Renal pelvis (tissue), 12 donors: ENCODE data around the gene NQO2. TPM values are rescaled to one million over a fixed set of nuclear protein-coding genes. Genes with fewer than 3 reads are reported as not detected.

Experiments
- DNase-seq: peaks from one replicate; pipeline ENCODE4 v3.0.0-alpha.2; 2013
- long read RNA-seq, 16 experiments: transcript quantifications; one replicate each; lab custom pipeline, GENCODE V29; 2026
- polyA plus RNA-seq, 3 donors: library from polyadenylated mRNA; unstranded; fragments of 120-200 nt; gene quantifications; one replicate each; pipeline ENCODE4 v1.2.1, GENCODE V29; 2013; ENCODE audit not compliant: insufficient read length in 3 of 3

The NQO2 gene
- 10 to 100 TPM; 67.2 to 88.7 (median 74.8) TPM for polyA plus RNA-seq
- long read RNA-seq, donor 1, full-length matches to known transcripts: 27 of 41 reads
- long read RNA-seq, donor 1, partial matches to known transcripts: 14 of 41 reads
- long read RNA-seq, donor 1, other reads (novel, unspliced or antisense): 0 of 41 reads
- long read RNA-seq, donor 2, full-length matches to known transcripts: 34 of 34 reads
- long read RNA-seq, donor 2, partial matches to known transcripts: 0 of 34 reads
- long read RNA-seq, donor 2, other reads (novel, unspliced or antisense): 0 of 34 reads
- long read RNA-seq, donor 3, full-length matches to known transcripts: 25 of 31 reads
- long read RNA-seq, donor 3, partial matches to known transcripts: 6 of 31 reads
- long read RNA-seq, donor 3, other reads (novel, unspliced or antisense): 0 of 31 reads
- long read RNA-seq, donor 4, full-length matches to known transcripts: 33 of 33 reads
- long read RNA-seq, donor 4, partial matches to known transcripts: 0 of 33 reads
- long read RNA-seq, donor 4, other reads (novel, unspliced or antisense): 0 of 33 reads
- long read RNA-seq, donor 5, full-length matches to known transcripts: 15 of 15 reads
- long read RNA-seq, donor 5, partial matches to known transcripts: 0 of 15 reads
- long read RNA-seq, donor 5, other reads (novel, unspliced or antisense): 0 of 15 reads
- long read RNA-seq, donor 6, full-length matches to known transcripts: 23 of 23 reads
- long read RNA-seq, donor 6, partial matches to known transcripts: 0 of 23 reads
- long read RNA-seq, donor 6, other reads (novel, unspliced or antisense): 0 of 23 reads
- long read RNA-seq, donor 7, full-length matches to known transcripts: 28 of 59 reads
- long read RNA-seq, donor 7, partial matches to known transcripts: 26 of 59 reads
- long read RNA-seq, donor 7, other reads (novel, unspliced or antisense): 5 of 59 reads
- long read RNA-seq, donor 8, full-length matches to known transcripts: 4 of 4 reads
- long read RNA-seq, donor 8, partial matches to known transcripts: 0 of 4 reads
- long read RNA-seq, donor 8, other reads (novel, unspliced or antisense): 0 of 4 reads
- long read RNA-seq, donor 9, full-length matches to known transcripts: 19 of 30 reads
- long read RNA-seq, donor 9, partial matches to known transcripts: 11 of 30 reads
- long read RNA-seq, donor 9, other reads (novel, unspliced or antisense): 0 of 30 reads
- long read RNA-seq, donor 10, full-length matches to known transcripts: 20 of 30 reads
- long read RNA-seq, donor 10, partial matches to known transcripts: 10 of 30 reads
- long read RNA-seq, donor 10, other reads (novel, unspliced or antisense): 0 of 30 reads
- long read RNA-seq, donor 11, full-length matches to known transcripts: 25 of 25 reads
- long read RNA-seq, donor 11, partial matches to known transcripts: 0 of 25 reads
- long read RNA-seq, donor 11, other reads (novel, unspliced or antisense): 0 of 25 reads
- long read RNA-seq, donor 12, full-length matches to known transcripts: 22 of 30 reads
- long read RNA-seq, donor 12, partial matches to known transcripts: 8 of 30 reads
- long read RNA-seq, donor 12, other reads (novel, unspliced or antisense): 0 of 30 reads
- long read RNA-seq, donor 13, full-length matches to known transcripts: 6 of 13 reads
- long read RNA-seq, donor 13, partial matches to known transcripts: 7 of 13 reads
- long read RNA-seq, donor 13, other reads (novel, unspliced or antisense): 0 of 13 reads
- long read RNA-seq, donor 14, full-length matches to known transcripts: 37 of 47 reads
- long read RNA-seq, donor 14, partial matches to known transcripts: 10 of 47 reads
- long read RNA-seq, donor 14, other reads (novel, unspliced or antisense): 0 of 47 reads
- long read RNA-seq, donor 15, full-length matches to known transcripts: 24 of 31 reads
- long read RNA-seq, donor 15, partial matches to known transcripts: 0 of 31 reads
- long read RNA-seq, donor 15, other reads (novel, unspliced or antisense): 7 of 31 reads
- long read RNA-seq, donor 16, full-length matches to known transcripts: 42 of 58 reads
- long read RNA-seq, donor 16, partial matches to known transcripts: 16 of 58 reads
- long read RNA-seq, donor 16, other reads (novel, unspliced or antisense): 0 of 58 reads

DNA sequence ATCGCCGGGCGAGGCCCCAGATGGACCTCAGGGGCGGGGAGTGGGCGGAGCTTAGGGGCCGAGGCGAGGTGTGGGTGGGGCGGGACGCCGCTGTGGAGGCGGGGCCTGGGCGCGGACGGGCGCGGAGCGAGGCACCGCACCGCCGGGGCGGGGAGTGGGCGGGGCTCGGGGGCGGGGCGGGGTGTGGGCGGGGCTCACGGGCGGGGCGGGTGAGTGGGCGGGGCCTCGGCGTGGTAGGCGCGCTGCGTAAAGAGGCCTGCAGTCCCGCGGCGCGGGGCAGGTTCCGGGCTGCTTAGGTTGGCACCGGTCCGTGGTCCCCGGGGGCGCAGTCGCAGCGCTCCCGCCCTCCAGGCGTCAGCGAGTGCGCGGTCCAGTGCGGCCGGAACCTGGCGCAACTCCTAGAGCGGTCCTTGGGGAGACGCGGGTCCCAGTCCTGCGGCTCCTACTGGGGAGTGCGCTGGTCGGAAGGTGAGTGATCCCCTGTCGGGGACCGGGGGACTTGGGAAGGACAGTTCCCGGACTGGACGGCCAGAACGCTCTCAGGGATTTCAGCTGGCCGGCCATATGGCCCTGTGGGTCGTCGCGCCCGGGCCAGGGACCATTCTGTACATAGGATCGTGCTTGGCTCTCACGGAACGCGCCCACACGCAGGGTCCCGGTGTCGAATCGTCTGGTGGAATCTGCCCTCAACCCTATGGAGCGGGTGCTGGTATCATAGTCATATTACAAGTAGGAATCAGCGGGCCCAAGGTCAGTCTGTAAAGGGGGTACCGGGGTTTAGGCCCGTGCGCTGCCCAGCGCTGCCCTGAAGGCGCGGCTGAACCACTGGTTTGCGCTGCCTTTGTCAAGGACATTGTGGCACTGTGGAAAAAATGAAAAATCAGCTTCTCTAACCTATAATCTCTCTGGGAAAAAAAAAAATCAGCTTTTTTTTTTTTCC lies at the start of gene NQO2:
NQO2 (plus strand) TSS at position 277 of the 940 bp plus-strand sequence. CDS start 6,659 bp downstream, outside the sequence.
- DNase-seq: peak; percentile 84

GRCh38 chr6:2950713-2951112 lies 49.0 kb upstream of the NQO2 start:
- DNase-seq: no peak

- no peak for DNase-seq
Measured at GRCh38 chr6:2951728-2952127, 48.0 kb upstream of the NQO2 start.

- peak; percentile 81 for DNase-seq
Measured at GRCh38 chr6:2952557-2953095, 47.1 kb upstream of the NQO2 start.

GRCh38 chr6:2953098-2953497 lies 46.6 kb upstream of the NQO2 start:
- DNase-seq: no peak

GRCh38 chr6:2956930-2957685 lies 42.6 kb upstream of the NQO2 start:
- no peak for DNase-seq

GRCh38 chr6:2957696-2958330 lies 41.9 kb upstream of the NQO2 start:
- no peak for DNase-seq

- DNase-seq: no peak
Measured at GRCh38 chr6:2958331-2958711, 41.4 kb upstream of the NQO2 start.

GRCh38 chr6:2958776-2959175 lies 40.9 kb upstream of the NQO2 start:
- no peak for DNase-seq

DNA sequence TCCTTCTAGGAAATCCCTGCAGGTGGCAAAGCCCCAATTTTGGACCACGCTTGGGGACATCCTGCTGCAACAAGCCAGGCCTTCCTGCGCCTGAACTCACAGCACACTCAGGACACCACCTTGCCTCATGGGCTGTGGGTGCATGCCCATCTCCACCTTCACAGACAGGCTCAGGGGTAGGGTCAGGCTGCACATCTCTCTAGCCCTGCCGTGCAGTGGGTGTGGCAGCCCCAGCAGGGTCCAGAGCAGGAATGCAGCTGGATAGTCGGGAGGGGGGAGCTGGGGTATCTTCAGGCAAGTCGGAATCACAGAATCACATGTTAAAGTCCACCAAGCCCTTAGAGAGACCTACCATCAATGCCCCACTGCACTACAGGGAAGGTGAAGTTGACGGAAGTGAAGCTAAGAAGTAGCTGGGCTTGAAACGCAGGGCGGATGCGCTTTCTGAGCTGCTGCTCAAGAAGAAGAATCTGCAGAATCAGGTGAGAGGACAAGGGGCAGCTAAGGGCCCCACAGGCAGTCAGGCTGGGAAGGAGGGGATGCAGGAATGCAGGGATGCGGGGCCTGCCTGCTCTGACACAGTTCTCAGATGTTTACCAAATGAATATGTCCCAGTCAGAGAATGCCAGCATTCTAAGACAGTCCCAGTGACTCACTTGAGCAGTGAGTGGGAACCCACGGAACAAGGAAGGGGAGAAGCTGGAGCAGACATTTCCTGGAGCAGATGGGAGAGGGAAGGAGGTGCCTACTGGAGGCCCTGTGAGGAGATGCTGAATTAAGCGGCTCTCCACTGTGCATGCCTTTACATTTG lies 39.6 kb upstream of the NQO2 start:
- no peak for DNase-seq

DNA sequence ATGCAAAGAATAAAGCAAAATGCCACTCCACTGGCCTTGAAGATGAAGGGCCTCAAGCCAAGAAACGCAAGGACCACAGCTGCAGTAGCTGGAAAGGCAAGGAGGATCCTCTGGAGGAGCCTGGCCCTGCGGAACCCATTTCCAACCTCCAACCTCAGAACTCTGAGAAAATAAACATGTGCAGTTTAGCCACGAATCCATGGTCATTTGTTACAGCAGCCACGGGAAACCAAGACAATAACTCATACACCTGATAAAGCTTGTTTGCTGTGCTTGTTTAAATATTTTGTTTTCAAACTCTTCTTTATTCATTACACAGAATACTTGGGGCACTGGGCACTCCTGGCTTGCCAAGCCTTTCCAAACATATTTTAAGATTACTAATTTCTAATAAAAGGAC lies 38.8 kb upstream of the NQO2 start:
- DNase-seq: no peak

DNA sequence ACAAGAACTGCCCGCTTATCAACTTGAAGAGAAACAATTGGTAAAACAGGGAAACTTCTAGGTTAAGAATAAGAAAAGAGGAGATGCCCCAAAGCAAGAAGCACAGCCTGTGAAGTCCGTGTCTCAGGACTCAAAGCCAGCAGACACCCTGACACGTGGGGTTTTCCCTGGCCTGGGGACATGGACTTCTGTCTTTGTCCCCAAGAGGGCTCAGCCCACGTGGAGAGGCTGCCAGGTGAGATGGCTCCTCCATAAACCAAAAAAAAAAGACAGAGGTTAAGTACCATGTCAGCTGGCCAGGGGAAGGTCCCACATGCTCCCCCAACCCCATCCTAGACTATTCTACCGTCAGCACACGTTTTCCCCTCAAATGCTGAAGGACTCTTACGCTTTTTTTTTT lies 38.2 kb upstream of the NQO2 start:
- DNase-seq: no peak

GRCh38 chr6:2962004-2962403 lies 37.7 kb upstream of the NQO2 start:
- no peak for DNase-seq

- DNase-seq: no peak
Measured at GRCh38 chr6:2962636-2963035, 37.1 kb upstream of the NQO2 start.

- DNase-seq: no peak
Measured at GRCh38 chr6:2963756-2964155, 35.9 kb upstream of the NQO2 start.

- no peak for DNase-seq
Measured at GRCh38 chr6:2964793-2965505, 34.7 kb upstream of the NQO2 start.
